C4-2B (cell line): Measurements from ENCODE around the gene ARHGAP22.

ENCODE experiments used
- H3K27ac ChIP-seq: fragments of 450-650 bp; 2 replicates; pipeline ENCODE4 v1.5.1; 2017
- ZFX ChIP-seq: fragments of 450-650 bp; IDR thresholded peaks from 2 replicates; pipeline ENCODE4 v1.6.1; 2017
- TF ChIP-seq, protein P1 (sequence below): fragments of 450-650 bp; conservative IDR thresholded peaks from 2 replicates; pipeline ENCODE4 v1.5.1; 2017; ENCODE audit warnings: mild to moderate bottlenecking

ARHGAP22 gene

DNA sequence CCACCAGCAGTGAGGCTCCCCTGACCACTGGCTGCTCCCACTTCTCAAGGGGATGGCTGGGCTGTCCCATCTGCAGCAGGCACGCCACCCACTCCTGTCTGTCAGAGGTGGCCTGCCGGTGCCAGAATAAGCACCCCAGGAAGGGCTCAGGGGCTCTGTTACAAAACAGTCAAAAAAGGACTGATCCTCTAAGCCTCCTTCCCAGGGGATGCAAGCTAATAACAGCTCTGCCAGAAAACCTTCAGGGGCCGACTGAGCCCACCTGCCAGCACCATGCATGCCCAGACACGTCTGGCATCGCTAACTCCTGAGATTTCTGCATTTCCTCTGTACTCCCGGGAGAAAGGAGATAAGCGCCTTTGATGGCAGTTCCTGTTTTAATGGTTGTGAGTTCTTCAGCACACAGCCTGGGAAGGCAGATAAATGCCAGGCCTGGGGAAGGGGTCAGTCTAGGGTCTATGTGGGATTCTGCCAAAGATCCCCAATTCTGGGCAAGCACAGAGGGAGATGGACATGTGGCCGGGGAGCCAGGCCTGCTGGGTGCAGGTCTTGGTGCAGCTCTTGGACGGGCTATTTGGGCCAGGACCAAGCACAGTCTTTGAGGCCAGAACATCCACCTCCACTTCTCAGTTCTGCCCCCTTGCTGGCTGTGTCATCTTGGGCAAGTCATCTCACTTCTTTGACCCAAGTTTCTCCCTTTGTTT is 128.4 kb downstream of the ARHGAP22 start:
- TF ChIP-seq, protein P1, sequence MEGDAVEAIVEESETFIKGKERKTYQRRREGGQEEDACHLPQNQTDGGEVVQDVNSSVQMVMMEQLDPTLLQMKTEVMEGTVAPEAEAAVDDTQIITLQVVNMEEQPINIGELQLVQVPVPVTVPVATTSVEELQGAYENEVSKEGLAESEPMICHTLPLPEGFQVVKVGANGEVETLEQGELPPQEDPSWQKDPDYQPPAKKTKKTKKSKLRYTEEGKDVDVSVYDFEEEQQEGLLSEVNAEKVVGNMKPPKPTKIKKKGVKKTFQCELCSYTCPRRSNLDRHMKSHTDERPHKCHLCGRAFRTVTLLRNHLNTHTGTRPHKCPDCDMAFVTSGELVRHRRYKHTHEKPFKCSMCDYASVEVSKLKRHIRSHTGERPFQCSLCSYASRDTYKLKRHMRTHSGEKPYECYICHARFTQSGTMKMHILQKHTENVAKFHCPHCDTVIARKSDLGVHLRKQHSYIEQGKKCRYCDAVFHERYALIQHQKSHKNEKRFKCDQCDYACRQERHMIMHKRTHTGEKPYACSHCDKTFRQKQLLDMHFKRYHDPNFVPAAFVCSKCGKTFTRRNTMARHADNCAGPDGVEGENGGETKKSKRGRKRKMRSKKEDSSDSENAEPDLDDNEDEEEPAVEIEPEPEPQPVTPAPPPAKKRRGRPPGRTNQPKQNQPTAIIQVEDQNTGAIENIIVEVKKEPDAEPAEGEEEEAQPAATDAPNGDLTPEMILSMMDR = no peak
- TF ChIP-seq ZFX = no peak
- no peak overlapping the region for H3K27ac ChIP-seq

DNA sequence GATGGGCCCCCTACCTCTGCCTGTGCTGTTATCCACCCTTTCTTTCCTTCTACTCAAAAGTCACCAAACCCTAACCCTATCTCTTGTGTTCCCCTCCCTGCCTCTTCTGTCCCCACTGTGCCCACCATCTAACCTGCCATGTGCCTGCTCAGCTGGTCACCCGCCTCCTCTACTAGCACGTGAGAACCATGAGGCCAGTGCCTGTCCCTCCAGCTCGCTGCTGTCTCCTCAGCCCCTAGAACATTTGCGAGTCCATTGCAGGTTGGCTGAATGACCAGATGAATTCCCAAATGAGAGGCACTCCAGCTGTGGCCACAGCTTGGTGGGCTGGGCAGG is 129.0 kb downstream of the ARHGAP22 start:
- TF ChIP-seq ZFX = no peak
- TF ChIP-seq, protein P1 = no peak
- no peak overlapping the region for H3K27ac ChIP-seq

DNA sequence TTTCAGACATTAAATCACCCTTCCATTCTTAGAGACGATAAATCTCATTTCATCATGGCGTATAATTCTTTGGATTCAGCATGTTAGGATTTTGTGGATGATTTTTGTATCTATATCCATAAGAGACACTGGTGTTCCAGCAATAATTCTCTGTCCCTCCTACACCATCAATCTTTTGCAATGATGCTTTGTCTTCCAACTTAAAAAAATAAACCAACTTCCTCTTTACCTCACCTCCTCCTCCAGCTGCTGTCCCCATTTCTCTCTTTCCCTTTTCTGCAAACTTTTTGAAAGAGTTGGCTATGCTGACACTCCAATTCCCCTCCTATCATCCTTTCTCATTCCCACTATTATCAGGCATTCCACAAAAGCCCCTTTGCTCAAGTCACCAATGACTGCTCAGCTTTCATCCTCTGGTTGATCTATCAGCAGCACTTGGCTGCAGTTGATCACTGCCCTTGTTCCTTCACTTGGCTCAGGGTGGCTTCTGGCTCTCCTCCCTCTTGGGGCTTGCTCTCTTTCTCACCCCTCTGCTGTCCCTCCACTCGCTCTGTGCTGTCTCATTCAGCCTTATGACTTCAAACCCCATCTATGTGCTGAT is 130.0 kb downstream of the ARHGAP22 start:
- no peak for TF ChIP-seq ZFX
- TF ChIP-seq, protein P1 = no peak
- no peak overlapping the region for H3K27ac ChIP-seq

DNA sequence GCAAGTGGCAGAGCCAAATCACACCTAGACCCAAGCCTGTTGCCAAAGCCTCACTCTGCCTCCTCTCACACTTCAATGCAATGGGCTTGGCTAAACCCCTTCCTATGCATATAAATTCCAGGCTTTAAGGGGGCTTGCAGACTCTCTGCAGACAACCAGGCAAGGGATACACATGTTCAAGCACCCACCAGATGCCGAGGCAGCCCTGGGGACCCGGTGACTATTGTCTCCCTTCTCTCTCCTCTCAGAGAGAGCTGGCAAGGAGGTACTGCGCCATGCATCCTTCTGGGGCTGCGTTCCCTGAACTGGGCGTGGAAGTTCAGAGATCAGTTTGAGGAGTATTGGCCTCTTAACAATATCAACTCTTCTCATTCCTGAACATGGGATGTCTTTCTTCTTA is 131.2 kb downstream of the ARHGAP22 start:
- no peak overlapping the region for H3K27ac ChIP-seq
- TF ChIP-seq ZFX = no peak
- TF ChIP-seq, protein P1 = no peak

DNA sequence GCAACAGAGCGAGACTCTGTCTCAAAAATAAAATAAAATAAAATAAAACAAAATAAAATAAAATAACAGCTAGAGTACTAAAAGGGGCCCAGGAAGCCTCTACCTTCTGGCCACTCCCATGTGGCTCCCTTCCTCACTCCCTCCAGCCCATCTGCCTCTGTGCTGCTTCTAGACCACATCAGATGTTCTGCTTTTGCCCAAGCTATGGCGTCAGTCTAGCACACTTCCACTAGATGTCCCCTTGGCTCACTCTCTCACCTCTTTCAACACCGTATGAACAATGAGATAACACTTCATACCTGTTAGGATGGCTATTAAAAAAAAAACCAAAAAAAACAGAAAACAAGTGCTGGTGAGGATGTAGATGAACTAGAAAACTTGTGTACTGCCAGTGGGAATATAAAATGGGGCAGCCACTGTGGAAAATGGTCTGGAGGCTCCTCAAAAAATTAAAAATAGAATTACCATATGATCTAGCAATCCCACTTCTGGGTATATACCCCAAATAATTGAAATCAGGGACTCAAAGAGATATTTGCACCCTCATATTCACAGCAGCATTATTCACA is 132.3 kb downstream of the ARHGAP22 start:
- H3K27ac ChIP-seq = no peak overlapping the region
- no peak for TF ChIP-seq ZFX
- TF ChIP-seq, protein P1 = no peak

DNA sequence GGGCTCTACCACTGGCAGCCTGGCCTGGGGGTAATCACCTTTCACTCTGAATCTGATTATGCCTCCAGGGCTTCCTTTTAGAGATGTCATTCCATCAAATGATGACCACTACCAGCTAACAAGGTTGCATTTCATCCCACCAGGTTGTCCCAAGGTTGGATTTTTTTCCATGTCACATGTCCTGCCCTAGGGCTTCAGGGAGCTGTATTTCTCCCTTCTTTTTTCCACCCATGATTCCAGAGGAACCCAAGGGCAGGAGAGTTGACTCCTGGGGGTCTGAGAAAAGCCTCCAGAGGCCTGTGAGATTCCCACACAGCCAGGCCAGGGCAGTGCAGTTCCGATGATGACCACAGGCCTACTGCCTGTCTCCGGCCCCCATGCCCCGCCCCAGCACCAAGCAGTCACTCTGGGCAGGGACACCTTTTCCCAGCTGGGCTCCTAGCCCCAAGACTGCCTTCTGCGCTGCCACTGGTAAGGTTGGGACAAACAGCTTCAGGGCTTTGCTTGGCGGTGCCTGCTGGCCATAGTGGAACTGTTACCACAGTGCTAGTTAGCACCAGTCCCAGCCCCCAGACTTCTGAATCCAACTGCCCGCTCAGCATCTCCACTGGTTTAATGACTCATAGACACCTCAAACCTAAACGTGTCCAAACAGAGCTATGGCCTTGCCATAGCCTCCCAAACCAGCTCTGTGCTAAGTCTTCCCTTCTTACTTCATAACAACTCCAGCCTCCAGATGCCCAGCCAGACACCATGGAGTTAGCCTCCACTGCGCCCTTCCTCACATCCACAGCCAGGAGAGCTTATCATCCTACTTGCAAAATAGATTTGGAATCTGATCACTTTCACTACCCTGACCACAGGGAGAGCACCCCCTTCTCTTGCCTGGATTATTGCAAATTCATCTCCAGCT is 133.7 kb downstream of the ARHGAP22 start:
- TF ChIP-seq, protein P1 = no peak
- no peak for TF ChIP-seq ZFX
- H3K27ac ChIP-seq = no peak overlapping the region
